BE2C (cell line): ENCODE data around the gene LRSAM1.
A peak's percentile ranks its signal among the peaks of the same experiment; 100 is the strongest.

Experiments used
- DNase-seq: peaks from one replicate; pipeline ENCODE4 v3.0.0-alpha.2; 2020
- H3K27me3 ChIP-seq: fragments of 250-450 bp; sonication (Bioruptor Pico); 2 replicates; pipeline ENCODE4 v1.5.1; 2020; ENCODE audit warnings: mild to moderate bottlenecking
- H3K36me3 ChIP-seq: fragments of 250-450 bp; sonication (Bioruptor Pico); 2 replicates; pipeline ENCODE4 v1.5.1; 2020; ENCODE audit warnings: mild to moderate bottlenecking
- H3K4me1 ChIP-seq: fragments of 250-450 bp; sonication (Bioruptor Pico); 2 replicates; pipeline ENCODE4 v1.5.1; 2020
- H3K4me3 ChIP-seq: 2 replicates; pipeline ENCODE4 v1.5.1; 2011; ENCODE audit warnings: low read depth, low read length
- H3K9me3 ChIP-seq: fragments of 250-450 bp; sonication (Bioruptor Pico); 2 replicates; pipeline ENCODE4 v1.5.1; 2020
- TF ChIP-seq, protein P1 (sequence below): IDR thresholded peaks from 2 replicates; pipeline ENCODE4 v1.5.1; 2012; ENCODE audit warnings: mild to moderate bottlenecking, low read depth, low read length

LRSAM1 gene

GRCh38 chr9:127524373-127524772 lies 73.1 kb downstream of the LRSAM1 start:
- H3K4me3 ChIP-seq, result no peak overlapping the region
- TF ChIP-seq, protein P1, sequence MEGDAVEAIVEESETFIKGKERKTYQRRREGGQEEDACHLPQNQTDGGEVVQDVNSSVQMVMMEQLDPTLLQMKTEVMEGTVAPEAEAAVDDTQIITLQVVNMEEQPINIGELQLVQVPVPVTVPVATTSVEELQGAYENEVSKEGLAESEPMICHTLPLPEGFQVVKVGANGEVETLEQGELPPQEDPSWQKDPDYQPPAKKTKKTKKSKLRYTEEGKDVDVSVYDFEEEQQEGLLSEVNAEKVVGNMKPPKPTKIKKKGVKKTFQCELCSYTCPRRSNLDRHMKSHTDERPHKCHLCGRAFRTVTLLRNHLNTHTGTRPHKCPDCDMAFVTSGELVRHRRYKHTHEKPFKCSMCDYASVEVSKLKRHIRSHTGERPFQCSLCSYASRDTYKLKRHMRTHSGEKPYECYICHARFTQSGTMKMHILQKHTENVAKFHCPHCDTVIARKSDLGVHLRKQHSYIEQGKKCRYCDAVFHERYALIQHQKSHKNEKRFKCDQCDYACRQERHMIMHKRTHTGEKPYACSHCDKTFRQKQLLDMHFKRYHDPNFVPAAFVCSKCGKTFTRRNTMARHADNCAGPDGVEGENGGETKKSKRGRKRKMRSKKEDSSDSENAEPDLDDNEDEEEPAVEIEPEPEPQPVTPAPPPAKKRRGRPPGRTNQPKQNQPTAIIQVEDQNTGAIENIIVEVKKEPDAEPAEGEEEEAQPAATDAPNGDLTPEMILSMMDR, result no peak
- peaks cover 6% of the 10 kb centered on the region for H3K9me3 ChIP-seq
- H3K4me1 ChIP-seq, result no peaks in the 10 kb centered on the region
- no peak for DNase-seq
- no peaks in the 10 kb centered on the region for H3K27me3 ChIP-seq
- no peaks in the 10 kb centered on the region; the same call in 1 of the 2 replicates for H3K36me3 ChIP-seq

GRCh38 chr9:127525401-127526188 lies 74.3 kb downstream of the LRSAM1 start:
- Histone ChIP-seq H3K4me1 (no peaks in the 10 kb centered on the region), H3K36me3 (no peaks in the 10 kb centered on the region; the same call in 1 of the 2 replicates), H3K9me3 (peaks cover 6% of the 10 kb centered on the region), H3K27me3 (no peaks in the 10 kb centered on the region), H3K4me3 (no peak overlapping the region)
- TF ChIP-seq, protein P1, result peak; percentile 70
- DNase-seq, result no peak

DNA sequence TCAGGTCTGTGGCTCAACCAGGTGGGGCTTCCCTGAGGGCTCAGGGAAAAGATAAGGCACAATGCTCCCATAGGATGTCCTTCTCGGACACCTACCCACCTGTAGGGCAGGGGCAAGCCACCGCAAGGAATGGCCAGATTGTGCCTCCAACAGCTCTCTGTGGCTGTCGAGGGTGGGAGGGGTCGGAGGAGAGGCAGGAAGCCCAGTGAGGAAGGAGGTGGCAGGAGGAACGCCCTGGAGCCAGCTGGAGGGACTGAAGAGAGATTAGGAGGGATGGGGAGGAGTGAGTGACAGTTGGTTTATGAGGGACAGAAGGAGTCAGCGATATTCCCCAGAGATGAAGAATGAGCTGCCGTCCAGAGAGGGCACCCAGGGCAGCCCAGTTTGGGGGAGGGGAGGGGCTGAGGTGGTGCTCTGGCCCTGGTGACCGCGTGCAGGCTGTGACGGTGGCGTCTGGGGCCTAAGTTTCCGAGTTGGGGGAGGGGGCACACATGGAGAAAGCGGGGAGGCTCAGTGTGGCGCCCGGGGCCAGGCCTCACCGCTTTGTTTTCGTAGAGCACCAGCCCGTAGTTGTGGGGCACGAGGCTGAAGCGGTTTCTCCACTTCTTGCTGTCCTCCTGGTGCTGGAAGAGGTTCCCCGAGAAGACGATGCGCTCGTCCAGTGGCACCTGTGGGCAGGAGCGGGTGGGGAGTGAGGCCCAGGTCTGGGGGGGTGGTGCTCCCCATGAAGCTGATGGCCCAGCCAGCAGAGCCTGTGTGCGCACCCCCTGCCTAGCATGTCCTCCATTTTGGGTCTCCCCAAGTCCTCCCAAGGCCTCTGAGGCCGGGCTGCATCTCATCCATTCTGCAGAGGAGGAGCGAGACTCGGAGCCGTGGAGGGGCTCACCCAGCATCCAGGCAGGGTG lies 75.6 kb downstream of the LRSAM1 start:
- no peak for DNase-seq
- no peaks in the 10 kb centered on the region for H3K27me3 ChIP-seq
- H3K36me3 ChIP-seq, result no peaks in the 10 kb centered on the region; the same call in 1 of the 2 replicates
- TF ChIP-seq, protein P1, result no peak
- H3K4me1 ChIP-seq, result no peaks in the 10 kb centered on the region
- H3K4me3 ChIP-seq, result no peak overlapping the region
- peaks cover 6% of the 10 kb centered on the region for H3K9me3 ChIP-seq

DNA sequence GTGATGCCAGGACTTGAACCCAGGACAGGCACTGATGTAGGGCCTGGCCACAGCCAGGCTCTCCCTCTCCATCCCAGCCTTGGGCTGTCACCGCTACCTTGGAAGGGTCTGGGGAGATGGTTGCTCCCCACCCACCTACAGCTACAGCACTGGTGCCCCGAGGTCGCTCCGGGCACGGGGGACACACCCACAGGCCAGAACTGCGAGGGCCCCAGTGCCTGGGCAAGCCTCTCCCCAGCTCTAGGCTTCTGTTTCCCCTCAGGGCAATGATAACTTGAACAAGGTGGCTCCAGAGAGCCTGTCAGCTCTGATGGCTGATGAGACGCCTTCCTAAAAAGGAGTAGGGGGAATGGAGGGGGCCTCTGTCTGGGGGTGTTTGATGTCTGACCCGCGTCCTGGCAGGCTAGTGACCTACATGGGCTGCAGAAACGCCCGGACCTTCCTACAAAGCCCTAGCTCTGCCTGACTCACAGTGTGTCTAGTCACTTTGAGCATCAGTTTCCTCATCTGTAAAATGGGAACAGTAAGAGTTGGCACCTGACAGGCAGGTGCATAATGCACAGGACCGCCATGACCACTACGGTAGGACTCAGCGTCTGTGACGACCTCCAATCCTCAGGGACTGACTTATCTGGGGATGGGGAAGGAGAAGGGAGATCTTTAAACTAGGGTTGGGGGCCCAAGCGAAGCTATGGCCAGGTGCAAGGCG lies 76.4 kb downstream of the LRSAM1 start:
- Histone ChIP-seq H3K9me3 (peaks cover 6% of the 10 kb centered on the region), H3K36me3 (no peaks in the 10 kb centered on the region; the same call in 1 of the 2 replicates), H3K27me3 (no peaks in the 10 kb centered on the region), H3K4me3 (no peak overlapping the region), H3K4me1 (no peaks in the 10 kb centered on the region)
- no peak for DNase-seq
- TF ChIP-seq, protein P1, result no peak

DNA sequence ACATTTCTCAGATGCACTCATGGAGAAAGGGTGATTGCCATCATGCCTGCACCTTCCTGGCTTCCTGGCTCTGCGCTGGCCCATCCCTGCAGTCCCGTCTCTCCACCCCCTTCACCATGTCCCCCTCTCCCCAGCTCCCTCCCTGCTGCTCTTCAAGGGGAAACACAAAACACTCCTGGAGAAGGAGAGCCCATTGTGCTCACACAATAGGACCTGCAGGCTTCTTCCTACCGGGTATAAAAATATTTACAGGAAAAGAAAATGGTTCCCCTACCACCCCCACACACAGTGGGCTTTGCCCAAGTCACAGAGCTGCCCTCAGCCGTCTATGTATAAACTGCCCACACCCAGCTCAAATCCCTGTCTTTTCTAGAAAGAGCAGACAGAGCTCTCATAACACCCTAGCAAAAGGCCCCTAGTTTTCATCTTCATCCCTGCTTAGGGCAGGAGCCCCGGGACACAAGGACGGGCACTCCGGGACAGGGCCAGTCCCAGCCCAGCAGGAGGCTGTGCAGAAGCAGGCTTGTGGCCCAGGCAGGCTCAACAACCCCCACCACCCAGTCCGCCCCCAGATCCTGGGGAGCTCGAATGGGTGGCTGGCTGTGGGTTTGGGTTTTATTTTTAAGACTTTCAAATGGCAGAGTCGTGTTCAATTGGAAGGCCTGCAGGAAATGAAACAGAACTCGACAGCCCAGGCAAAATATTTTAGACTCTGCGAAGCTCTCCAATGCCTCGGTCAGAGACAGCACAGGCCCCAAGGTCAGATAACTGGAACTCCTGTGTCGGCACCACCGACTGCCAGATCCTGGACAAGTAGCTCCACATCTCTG lies 77.3 kb downstream of the LRSAM1 start:
- no peaks in the 10 kb centered on the region for H3K4me1 ChIP-seq
- peaks cover 3% of the 10 kb centered on the region; the same call in 1 of the 2 replicates for H3K9me3 ChIP-seq
- no peaks in the 10 kb centered on the region for H3K27me3 ChIP-seq
- no peak for DNase-seq
- TF ChIP-seq, protein P1, result no peak
- no peak overlapping the region for H3K4me3 ChIP-seq
- H3K36me3 ChIP-seq, result no peaks in the 10 kb centered on the region
